ENCODE measurements around the gene PAX3.

The PAX3 gene

GRCh38 chr2:222283634-222284033, 15.2 kb downstream of the PAX3 start:
- no peak for DNase-seq (ENCODE audit: low read depth)

GRCh38 chr2:222281506-222281905, 17.3 kb downstream of the PAX3 start:
- DNase-seq (ENCODE audit: low read depth) = peak; percentile 32
- no peak overlapping the region for H3K4me3 ChIP-seq (ENCODE audit: low read length)
- TF ChIP-seq CTCF (conservative IDR thresholded peaks at IDR 0.05; ENCODE audit: low read length) = no peak

More at GRCh38 chr2:222283634-222284033, 15.2 kb downstream of the PAX3 start:
- no peak overlapping the region for H3K4me3 ChIP-seq (ENCODE audit: low read length)
- no peak for TF ChIP-seq CTCF (conservative IDR thresholded peaks at IDR 0.05; ENCODE audit: low read length)

GRCh38 chr2:222280795-222281194, 18.0 kb downstream of the PAX3 start:
- DNase-seq (ENCODE audit: low read depth) = peak; percentile 82
- H3K4me3 ChIP-seq (ENCODE audit: low read length) = no peak overlapping the region

GRCh38 chr2:222272446-222273015, 26.3 kb downstream of the PAX3 start:
- DNase-seq (ENCODE audit: low read depth) = no peak
- TF ChIP-seq CTCF (conservative IDR thresholded peaks at IDR 0.05; ENCODE audit: low read length) = no peak
- no peak overlapping the region for H3K4me3 ChIP-seq (ENCODE audit: low read length)

More at GRCh38 chr2:222280795-222281194, 18.0 kb downstream of the PAX3 start:
- TF ChIP-seq CTCF (conservative IDR thresholded peaks at IDR 0.05; ENCODE audit: low read length) = no peak; the same call in 1 of the 2 replicates

GRCh38 chr2:222271854-222272253, 26.9 kb downstream of the PAX3 start:
- no peak for TF ChIP-seq CTCF (conservative IDR thresholded peaks at IDR 0.05; ENCODE audit: low read length)
- H3K4me3 ChIP-seq (ENCODE audit: low read length) = no peak overlapping the region
- DNase-seq (ENCODE audit: low read depth) = no peak

- no peak overlapping the region for H3K4me3 ChIP-seq (ENCODE audit: low read length)
- DNase-seq (ENCODE audit: low read depth) = peak; percentile 49
- no peak for TF ChIP-seq CTCF (conservative IDR thresholded peaks at IDR 0.05; ENCODE audit: low read length)
These were observed 28.4 kb downstream of the PAX3 start for GRCh38 chr2:222270396-222270795.

- TF ChIP-seq CTCF (conservative IDR thresholded peaks at IDR 0.05; ENCODE audit: low read length) = no peak
- DNase-seq (ENCODE audit: low read depth) = no peak
- no peak overlapping the region for H3K4me3 ChIP-seq (ENCODE audit: low read length)
These were observed 29.7 kb downstream of the PAX3 start for GRCh38 chr2:222269132-222269531.

Data from AG10803 (cell line).